GM23338 (cell line): ENCODE results near the gene AMBRA1. TPM values are rescaled to one million over a fixed set of nuclear protein-coding genes. Genes with fewer than 3 reads are reported as not detected.

Experiments
- ATAC-seq: fragments of 200-7000 bp; cut with Tn5 transposase; 3 replicates; pipeline ENCODE4 v1.9.1; 2020
- DNase-seq: peaks from one replicate; pipeline ENCODE4 v3.0.0-alpha.2; 2015; ENCODE audit warnings: low spot score
- H2AFZ ChIP-seq: fragments of 200-600 bp; sonication (generic); 2 replicates; pipeline ENCODE4 v1.8.0; 2016; ENCODE audit warnings: antibody characterized with exemption, mild to moderate bottlenecking, moderate library complexity
- H3F3A ChIP-seq: fragments of 200-600 bp; sonication (generic); replicated peaks from 2 replicates; pipeline ENCODE4 v1.8.0; 2017; ENCODE audit warnings: antibody characterized with exemption, mixed run types, low read depth
- H3K27ac ChIP-seq: fragments of 200-600 bp; sonication (generic); 2 replicates; pipeline ENCODE4 v1.6.1; 2016; ENCODE audit warnings: low read depth
- H3K27me3 ChIP-seq: fragments of 200-600 bp; sonication (generic); 2 replicates; pipeline ENCODE4 v1.8.0; 2016; ENCODE audit warnings: mild to moderate bottlenecking, mixed run types, moderate library complexity; ENCODE audit not compliant: insufficient read depth
- H3K36me3 ChIP-seq: fragments of 200-600 bp; sonication (generic); 2 replicates; pipeline ENCODE4 v1.8.0; 2016; ENCODE audit warnings: mild to moderate bottlenecking; ENCODE audit not compliant: insufficient read depth
- H3K4me1 ChIP-seq: fragments of 200-600 bp; sonication (generic); 2 replicates; pipeline ENCODE4 v1.8.0; 2016; ENCODE audit warnings: mild to moderate bottlenecking, moderate library complexity; ENCODE audit not compliant: insufficient read depth
- H3K4me2 ChIP-seq: fragments of 200-600 bp; sonication (generic); 2 replicates; pipeline ENCODE4 v1.7.1; 2017; ENCODE audit warnings: mixed run types
- H3K4me3 ChIP-seq: fragments of 200-600 bp; sonication (generic); 2 replicates; pipeline ENCODE4 v1.6.1; 2016; ENCODE audit warnings: mixed run types
- H3K79me2 ChIP-seq: fragments of 200-600 bp; sonication (generic); replicated peaks from 2 replicates; pipeline ENCODE4 v1.8.0; 2017; ENCODE audit warnings: mild to moderate bottlenecking; ENCODE audit not compliant: insufficient read depth
- H3K9me2 ChIP-seq: fragments of 200-600 bp; sonication (generic); 2 replicates; pipeline ENCODE4 v1.8.0; 2017; ENCODE audit not compliant: insufficient read depth
- H4K20me1 ChIP-seq: fragments of 200-600 bp; sonication (generic); replicated peaks from 2 replicates; pipeline ENCODE4 v1.8.0; 2017; ENCODE audit warnings: mild to moderate bottlenecking; ENCODE audit not compliant: insufficient read depth
- H3K27ac Mint-ChIP-seq: 2 replicates; pipeline ENCODE4 v1.8.0; 2020; ENCODE audit warnings: inconsistent platforms, mild to moderate bottlenecking, moderate library complexity, mixed read lengths
- H3K27me3 Mint-ChIP-seq: 3 replicates; pipeline ENCODE4 v1.8.0; 2022; ENCODE audit warnings: low read depth, mild to moderate bottlenecking, moderate library complexity, mixed read lengths, inconsistent platforms; ENCODE audit not compliant: insufficient read depth, poor library complexity
- H3K36me3 Mint-ChIP-seq: 3 replicates; pipeline ENCODE4 v1.8.0; 2021; ENCODE audit warnings: low read depth, mild to moderate bottlenecking, inconsistent platforms, moderate library complexity, mixed read lengths
- H3K4me1 Mint-ChIP-seq: 3 replicates; pipeline ENCODE4 v1.8.0; 2020; ENCODE audit warnings: mild to moderate bottlenecking, inconsistent platforms, mixed read lengths
- H3K4me3 Mint-ChIP-seq: 3 replicates; pipeline ENCODE4 v1.8.0; 2021; ENCODE audit warnings: moderate library complexity, mild to moderate bottlenecking, inconsistent platforms, mixed read lengths
- H3K9me3 Mint-ChIP-seq: 3 replicates; pipeline ENCODE4 v1.8.0; 2020; ENCODE audit warnings: moderate library complexity, mild to moderate bottlenecking, inconsistent platforms, mixed read lengths
- JUNB ChIP-seq: IDR thresholded peaks from one replicate; pipeline ENCODE4 v1.6.1; 2016; ENCODE audit warnings: antibody characterized with exemption; ENCODE audit not compliant: unreplicated experiment
- NANOG ChIP-seq: IDR thresholded peaks from 2 replicates; pipeline ENCODE4 v1.6.1; 2016; ENCODE audit warnings: antibody characterized with exemption, borderline replicate concordance
- STAT1 ChIP-seq: IDR thresholded peaks from one replicate; pipeline ENCODE4 v1.6.1; 2016; ENCODE audit warnings: antibody characterized with exemption; ENCODE audit not compliant: unreplicated experiment
- ZNF114 ChIP-seq: fragments of 250-450 bp; sonication (Bioruptor Pico); IDR thresholded peaks from 2 replicates; pipeline ENCODE4 v1.5.0; 2020; ENCODE audit warnings: mild to moderate bottlenecking, moderate library complexity
- polyA plus RNA-seq: library from polyadenylated mRNA; unstranded; fragments of >200 nt; fragmentation: Nextera tagmentation; extraction: Ambion mirVana; gene quantifications from 2 replicates; pipeline ENCODE4 v1.2.1, GENCODE V29; 2016
- total RNA-seq: library from RNA; depleted of rRNA; stranded (reverse); fragments of >200 nt; shearing (Covaris generic); gene quantifications from 2 replicates; pipeline ENCODE4 v1.2.3, GENCODE V29; 2014
- TF ChIP-seq, protein P1 (sequence below): IDR thresholded peaks from one replicate; pipeline ENCODE4 v1.6.1; 2018; ENCODE audit warnings: antibody characterized with exemption; ENCODE audit not compliant: unreplicated experiment
- TF ChIP-seq, protein P2 (sequence below): fragments of 250-450 bp; sonication (Bioruptor Pico); IDR thresholded peaks from 2 replicates; pipeline ENCODE4 v1.5.0; 2020; ENCODE audit warnings: mild to moderate bottlenecking, moderate library complexity

The AMBRA1 gene
- total and polyA plus RNA-seq, 2 experiments from 2014 or later = 8.3 to 34.8 TPM

DNA sequence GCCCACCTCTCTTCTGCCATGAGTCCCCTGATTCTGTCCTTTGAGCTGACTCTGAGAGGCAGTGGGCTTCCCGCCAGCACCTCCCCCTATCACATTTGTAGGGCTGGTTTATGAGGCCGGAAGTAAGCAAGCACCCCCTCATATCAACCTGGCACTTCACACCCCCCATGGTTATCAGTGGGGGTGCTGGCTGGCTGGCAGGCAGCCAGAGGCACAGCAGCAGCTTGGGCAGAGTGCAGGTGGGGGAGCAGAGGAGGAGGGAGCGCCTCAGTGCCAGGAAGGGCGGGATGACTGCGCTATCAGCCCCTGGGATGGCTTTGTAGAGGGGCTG is 179.4 kb downstream of the AMBRA1 start:
- Histone ChIP-seq H3K79me2 (no peaks in the 10 kb centered on the region), H2AFZ (no peak overlapping the region), H3K36me3 (no peaks in the 10 kb centered on the region), H3K4me2 (no peak overlapping the region), H3K27me3 (no peaks in the 10 kb centered on the region), H3K9me2 (no peaks in the 10 kb centered on the region), H3K4me3 (no peak overlapping the region), H3K4me1 (peaks cover 4% of the 10 kb centered on the region; the same call in 1 of the 2 replicates), H3K27ac (no peak overlapping the region), H3F3A (no peaks in the 10 kb centered on the region), H4K20me1 (no peaks in the 10 kb centered on the region)
- Mint-ChIP-seq H3K36me3 (peaks cover 26% of the 10 kb centered on the region), H3K4me3 (no peak overlapping the region), H3K27ac (0 out of 2 replicates have a peak overlapping the region, but pooled peaks have one; percentile 31), H3K4me1 (peaks cover 23% of the 10 kb centered on the region; the same call in 2 of the 3 replicates), H3K9me3 (no peaks in the 10 kb centered on the region; the same call in 2 of the 3 replicates), H3K27me3 (peaks cover 12% of the 10 kb centered on the region)
- ATAC-seq (no peak), DNase-seq (no peak)
- TF ChIP-seq ZNF114 = no peak

DNA sequence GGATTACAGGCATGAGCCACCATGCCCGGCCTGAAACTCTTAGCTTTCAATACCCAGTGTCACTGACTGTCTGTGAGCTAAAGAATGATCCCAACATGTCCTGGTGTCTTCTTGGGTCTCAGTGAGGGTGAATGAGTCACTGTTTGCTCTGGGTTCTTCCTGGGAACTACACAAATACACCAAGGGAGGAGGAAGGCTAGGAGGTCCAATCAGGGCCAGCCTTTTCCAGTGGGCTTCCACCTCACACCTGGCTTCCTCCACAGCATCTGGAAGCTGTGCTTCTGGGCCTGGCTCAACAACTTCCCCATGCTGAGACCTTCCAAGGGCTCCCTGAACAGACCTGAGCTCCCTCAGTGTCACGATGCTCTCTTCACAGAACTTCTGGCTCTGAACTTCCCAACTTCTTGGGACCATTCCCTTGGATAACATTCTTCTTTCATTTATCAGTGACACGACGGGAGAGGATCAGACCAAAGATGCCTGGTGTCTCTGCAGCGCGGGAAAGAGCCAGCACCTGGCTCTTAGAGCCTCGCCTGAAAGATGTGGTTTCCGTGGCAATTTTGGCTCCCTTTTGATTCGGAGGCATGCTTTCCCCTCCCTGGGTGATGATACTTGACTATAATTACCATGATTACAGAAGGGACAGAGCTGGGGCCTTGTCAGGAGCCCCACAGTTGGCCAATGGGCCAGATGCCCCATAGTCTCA is 179.9 kb downstream of the AMBRA1 start:
- Histone ChIP-seq H3K4me2 (no peak overlapping the region), H3K27ac (no peak overlapping the region), H3K4me1 (peaks cover 4% of the 10 kb centered on the region; the same call in 1 of the 2 replicates), H3K4me3 (no peak overlapping the region), H2AFZ (no peak overlapping the region), H3F3A (no peaks in the 10 kb centered on the region), H3K36me3 (no peaks in the 10 kb centered on the region), H3K79me2 (no peaks in the 10 kb centered on the region), H4K20me1 (no peaks in the 10 kb centered on the region), H3K9me2 (no peaks in the 10 kb centered on the region), H3K27me3 (no peaks in the 10 kb centered on the region)
- Mint-ChIP-seq H3K9me3 (no peaks in the 10 kb centered on the region; the same call in 2 of the 3 replicates), H3K27me3 (peaks cover 12% of the 10 kb centered on the region), H3K4me1 (peaks cover 21% of the 10 kb centered on the region; the same call in 2 of the 3 replicates), H3K36me3 (peaks cover 26% of the 10 kb centered on the region), H3K4me3 (no peak overlapping the region), H3K27ac (0 out of 2 replicates have a peak overlapping the region, but pooled peaks have one; percentile 31)
- TF ChIP-seq, protein P1, sequence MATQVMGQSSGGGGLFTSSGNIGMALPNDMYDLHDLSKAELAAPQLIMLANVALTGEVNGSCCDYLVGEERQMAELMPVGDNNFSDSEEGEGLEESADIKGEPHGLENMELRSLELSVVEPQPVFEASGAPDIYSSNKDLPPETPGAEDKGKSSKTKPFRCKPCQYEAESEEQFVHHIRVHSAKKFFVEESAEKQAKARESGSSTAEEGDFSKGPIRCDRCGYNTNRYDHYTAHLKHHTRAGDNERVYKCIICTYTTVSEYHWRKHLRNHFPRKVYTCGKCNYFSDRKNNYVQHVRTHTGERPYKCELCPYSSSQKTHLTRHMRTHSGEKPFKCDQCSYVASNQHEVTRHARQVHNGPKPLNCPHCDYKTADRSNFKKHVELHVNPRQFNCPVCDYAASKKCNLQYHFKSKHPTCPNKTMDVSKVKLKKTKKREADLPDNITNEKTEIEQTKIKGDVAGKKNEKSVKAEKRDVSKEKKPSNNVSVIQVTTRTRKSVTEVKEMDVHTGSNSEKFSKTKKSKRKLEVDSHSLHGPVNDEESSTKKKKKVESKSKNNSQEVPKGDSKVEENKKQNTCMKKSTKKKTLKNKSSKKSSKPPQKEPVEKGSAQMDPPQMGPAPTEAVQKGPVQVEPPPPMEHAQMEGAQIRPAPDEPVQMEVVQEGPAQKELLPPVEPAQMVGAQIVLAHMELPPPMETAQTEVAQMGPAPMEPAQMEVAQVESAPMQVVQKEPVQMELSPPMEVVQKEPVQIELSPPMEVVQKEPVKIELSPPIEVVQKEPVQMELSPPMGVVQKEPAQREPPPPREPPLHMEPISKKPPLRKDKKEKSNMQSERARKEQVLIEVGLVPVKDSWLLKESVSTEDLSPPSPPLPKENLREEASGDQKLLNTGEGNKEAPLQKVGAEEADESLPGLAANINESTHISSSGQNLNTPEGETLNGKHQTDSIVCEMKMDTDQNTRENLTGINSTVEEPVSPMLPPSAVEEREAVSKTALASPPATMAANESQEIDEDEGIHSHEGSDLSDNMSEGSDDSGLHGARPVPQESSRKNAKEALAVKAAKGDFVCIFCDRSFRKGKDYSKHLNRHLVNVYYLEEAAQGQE = no peak
- no peak for ATAC-seq
- no peak for DNase-seq

DNA sequence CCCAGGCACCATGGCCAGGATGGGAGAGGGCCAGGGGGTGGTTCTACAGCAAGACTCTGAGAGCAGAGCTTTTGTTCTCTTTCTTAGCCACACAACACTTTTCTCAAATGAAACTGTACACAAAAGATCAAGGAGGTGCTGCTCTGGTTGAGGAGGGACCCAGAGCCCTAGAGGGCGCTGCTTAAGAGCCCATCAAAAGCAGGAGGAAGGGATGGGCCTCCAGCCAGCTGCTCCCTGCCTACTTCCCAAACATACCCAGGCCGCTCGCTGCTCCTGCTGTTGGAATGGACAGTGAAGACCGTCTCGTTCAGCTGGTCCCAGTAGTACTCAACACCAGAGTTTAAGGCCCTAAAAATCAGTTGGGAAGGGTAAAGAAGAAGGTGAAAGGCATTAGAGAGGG is 183.8 kb downstream of the AMBRA1 start:
- H3K36me3 Mint-ChIP-seq = peaks cover 37% of the 10 kb centered on the region
- DNase-seq = peak; percentile 82
- ATAC-seq = peak; percentile 97
- no peak for TF ChIP-seq JUNB
- TF ChIP-seq STAT1 = no peak
- no peak for TF ChIP-seq NANOG
- TF ChIP-seq, protein P2, sequence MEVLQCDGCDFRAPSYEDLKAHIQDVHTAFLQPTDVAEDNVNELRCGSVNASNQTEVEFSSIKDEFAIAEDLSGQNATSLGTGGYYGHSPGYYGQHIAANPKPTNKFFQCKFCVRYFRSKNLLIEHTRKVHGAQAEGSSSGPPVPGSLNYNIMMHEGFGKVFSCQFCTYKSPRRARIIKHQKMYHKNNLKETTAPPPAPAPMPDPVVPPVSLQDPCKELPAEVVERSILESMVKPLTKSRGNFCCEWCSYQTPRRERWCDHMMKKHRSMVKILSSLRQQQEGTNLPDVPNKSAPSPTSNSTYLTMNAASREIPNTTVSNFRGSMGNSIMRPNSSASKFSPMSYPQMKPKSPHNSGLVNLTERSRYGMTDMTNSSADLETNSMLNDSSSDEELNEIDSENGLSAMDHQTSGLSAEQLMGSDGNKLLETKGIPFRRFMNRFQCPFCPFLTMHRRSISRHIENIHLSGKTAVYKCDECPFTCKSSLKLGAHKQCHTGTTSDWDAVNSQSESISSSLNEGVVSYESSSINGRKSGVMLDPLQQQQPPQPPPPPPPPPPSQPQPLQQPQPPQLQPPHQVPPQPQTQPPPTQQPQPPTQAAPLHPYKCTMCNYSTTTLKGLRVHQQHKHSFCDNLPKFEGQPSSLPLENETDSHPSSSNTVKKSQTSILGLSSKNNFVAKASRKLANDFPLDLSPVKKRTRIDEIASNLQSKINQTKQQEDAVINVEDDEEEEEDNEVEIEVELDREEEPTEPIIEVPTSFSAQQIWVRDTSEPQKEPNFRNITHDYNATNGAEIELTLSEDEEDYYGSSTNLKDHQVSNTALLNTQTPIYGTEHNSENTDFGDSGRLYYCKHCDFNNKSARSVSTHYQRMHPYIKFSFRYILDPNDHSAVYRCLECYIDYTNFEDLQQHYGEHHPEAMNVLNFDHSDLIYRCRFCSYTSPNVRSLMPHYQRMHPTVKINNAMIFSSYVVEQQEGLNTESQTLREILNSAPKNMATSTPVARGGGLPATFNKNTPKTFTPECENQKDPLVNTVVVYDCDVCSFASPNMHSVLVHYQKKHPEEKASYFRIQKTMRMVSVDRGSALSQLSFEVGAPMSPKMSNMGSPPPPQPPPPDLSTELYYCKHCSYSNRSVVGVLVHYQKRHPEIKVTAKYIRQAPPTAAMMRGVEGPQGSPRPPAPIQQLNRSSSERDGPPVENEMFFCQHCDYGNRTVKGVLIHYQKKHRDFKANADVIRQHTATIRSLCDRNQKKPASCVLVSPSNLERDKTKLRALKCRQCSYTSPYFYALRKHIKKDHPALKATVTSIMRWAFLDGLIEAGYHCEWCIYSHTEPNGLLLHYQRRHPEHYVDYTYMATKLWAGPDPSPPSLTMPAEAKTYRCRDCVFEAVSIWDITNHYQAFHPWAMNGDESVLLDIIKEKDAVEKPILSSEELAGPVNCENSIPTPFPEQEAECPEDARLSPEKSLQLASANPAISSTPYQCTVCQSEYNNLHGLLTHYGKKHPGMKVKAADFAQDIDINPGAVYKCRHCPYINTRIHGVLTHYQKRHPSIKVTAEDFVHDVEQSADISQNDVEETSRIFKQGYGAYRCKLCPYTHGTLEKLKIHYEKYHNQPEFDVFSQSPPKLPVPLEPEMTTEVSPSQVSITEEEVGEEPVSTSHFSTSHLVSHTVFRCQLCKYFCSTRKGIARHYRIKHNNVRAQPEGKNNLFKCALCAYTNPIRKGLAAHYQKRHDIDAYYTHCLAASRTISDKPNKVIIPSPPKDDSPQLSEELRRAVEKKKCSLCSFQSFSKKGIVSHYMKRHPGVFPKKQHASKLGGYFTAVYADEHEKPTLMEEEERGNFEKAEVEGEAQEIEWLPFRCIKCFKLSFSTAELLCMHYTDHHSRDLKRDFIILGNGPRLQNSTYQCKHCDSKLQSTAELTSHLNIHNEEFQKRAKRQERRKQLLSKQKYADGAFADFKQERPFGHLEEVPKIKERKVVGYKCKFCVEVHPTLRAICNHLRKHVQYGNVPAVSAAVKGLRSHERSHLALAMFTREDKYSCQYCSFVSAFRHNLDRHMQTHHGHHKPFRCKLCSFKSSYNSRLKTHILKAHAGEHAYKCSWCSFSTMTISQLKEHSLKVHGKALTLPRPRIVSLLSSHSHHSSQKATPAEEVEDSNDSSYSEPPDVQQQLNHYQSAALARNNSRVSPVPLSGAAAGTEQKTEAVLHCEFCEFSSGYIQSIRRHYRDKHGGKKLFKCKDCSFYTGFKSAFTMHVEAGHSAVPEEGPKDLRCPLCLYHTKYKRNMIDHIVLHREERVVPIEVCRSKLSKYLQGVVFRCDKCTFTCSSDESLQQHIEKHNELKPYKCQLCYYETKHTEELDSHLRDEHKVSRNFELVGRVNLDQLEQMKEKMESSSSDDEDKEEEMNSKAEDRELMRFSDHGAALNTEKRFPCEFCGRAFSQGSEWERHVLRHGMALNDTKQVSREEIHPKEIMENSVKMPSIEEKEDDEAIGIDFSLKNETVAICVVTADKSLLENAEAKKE (CRISPR knock-in tag) = no peak

More for the DNA sequence above, 183.8 kb downstream of the AMBRA1 start:
- Histone ChIP-seq H3F3A (no peaks in the 10 kb centered on the region), H3K9me2 (no peaks in the 10 kb centered on the region), H3K27me3 (no peaks in the 10 kb centered on the region), H4K20me1 (0 out of 2 replicates have a peak, but pooled peaks cover 3% of the 10 kb centered on the region), H3K4me1 (no peaks in the 10 kb centered on the region; the same call in 1 of the 2 replicates), H3K36me3 (no peaks in the 10 kb centered on the region), H3K4me3 (no peak overlapping the region), H3K79me2 (no peaks in the 10 kb centered on the region), H2AFZ (no peak overlapping the region), H3K4me2 (no peak overlapping the region), H3K27ac (peak overlapping the region; percentile 64; the same call in 1 of the 2 replicates)
- peaks cover 10% of the 10 kb centered on the region; the same call in 1 of the 3 replicates for H3K4me1 Mint-ChIP-seq
- no peak overlapping the region for H3K4me3 Mint-ChIP-seq
- peak overlapping the region; percentile 90 for H3K27ac Mint-ChIP-seq
- no peaks in the 10 kb centered on the region; the same call in 2 of the 3 replicates for H3K9me3 Mint-ChIP-seq
- peaks cover 14% of the 10 kb centered on the region for H3K27me3 Mint-ChIP-seq
